ENCODE measurements around the gene TRMT1. TPM values are rescaled to one million over a fixed set of nuclear protein-coding genes. Genes with fewer than 3 reads are reported as not detected.
A peak's percentile ranks its signal among the peaks of the same experiment; 100 is the strongest.
"Not testable (repeated sequence)": the region's sequence is repeated elsewhere in the genome, so short reads cannot be mapped to it uniquely, and the experiment has no call there.

TRMT1 gene
- total RNA-seq = 10 to 100 TPM; 29.4 to 29.7 TPM

DNA sequence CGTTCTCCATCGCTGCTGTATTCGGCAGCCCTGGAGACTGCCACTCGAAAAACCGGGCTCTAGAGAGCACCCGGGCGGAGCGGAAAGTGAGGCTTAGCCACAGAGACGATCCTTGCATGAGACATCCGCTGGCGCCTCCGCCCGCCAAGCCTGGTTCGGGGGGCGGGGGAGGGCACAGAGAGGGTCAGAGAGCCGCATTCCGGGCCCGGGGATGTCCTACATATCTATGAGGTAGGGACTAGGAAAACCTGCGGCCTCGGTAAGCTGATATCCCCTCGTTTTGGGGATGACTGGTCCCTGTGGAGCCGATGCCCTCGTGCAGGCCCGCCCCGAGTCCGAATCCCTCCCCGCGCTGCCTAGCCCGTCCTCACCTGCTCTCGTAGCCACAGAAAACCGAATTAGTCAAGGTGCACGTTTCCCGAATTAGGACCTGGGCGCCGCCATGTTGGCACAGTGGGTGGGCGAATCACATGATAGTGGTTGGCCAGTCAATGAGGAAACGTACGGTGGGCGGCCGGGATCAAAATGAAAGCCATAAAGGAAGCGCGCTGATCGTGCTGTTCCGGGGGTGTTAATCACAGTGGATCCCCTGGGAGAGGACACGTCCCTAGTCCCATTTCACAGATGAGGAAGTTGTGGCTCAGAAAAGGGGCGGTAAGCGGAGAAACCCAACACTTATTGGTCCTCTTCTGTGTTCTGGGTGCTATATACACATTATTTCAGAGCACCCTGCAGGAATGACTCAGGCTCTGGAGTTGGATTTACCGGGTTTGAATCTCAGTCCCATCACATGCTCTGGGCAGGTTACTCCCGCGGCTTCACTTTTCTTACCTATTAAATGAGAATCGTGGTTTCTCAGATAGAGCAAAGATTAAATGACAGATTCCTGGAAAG, at the start of gene TRMT1:
TSS of gene TRMT1 (minus strand) at position 459 of the 894 bp plus-strand sequence. CDS start at position 118, 341 bp downstream.
- H3K4me3 Mint-ChIP-seq = peak within 1 kb of the TSS; percentile 96
- no peaks in the 10 kb centered on the region for H3K9me3 Mint-ChIP-seq
- peak within 1 kb of the TSS; percentile 94 for H3K27ac Mint-ChIP-seq
- H3K27me3 Mint-ChIP-seq = no peaks in the 10 kb centered on the region
- H3K4me1 Mint-ChIP-seq = peaks cover 39% of the 10 kb centered on the region
- POLR2A ChIA-PET = interaction anchor here (0.6 to 6.6 kb wide), 10 partner anchors 11 to 183 kb away, joined by 3 to 79 read pairs (median 15); partner anchors contain the start of gene FARSA
- CTCF ChIA-PET = interaction anchor here (0.8 to 2.4 kb wide), 6 partner anchors 12 to 146 kb away, joined by 3 to 12 read pairs (median 6); no protein-coding TSS in a partner anchor
- H3K36me3 Mint-ChIP-seq (ENCODE audit: low read depth) = peaks cover 6% of the 10 kb centered on the region
- peak; percentile 93 for DNase-seq

DNA sequence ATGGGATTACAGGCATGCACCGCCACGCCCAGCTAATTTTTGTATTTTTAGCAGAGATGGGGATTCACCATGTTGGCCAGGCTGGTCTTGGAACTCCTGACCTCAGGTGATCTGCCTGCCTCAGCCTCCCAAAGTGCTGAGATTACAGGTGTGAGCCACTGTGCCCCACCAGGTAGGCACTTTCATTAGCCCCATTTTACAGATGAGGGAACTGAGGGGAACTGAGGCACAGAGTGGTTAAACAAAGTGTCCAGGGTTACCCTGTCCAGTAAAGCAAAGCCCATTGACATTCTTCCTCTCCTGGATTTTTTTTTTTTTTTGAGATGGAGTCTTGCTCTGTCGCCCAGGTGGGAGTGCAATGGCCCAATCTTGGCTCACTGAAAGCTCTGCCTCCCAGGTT, 49.6 kb upstream of the TRMT1 start:
- ChIA-PET CTCF (interaction anchor here (1.3 to 2.9 kb wide), 2 partner anchors 10 to 28 kb away, joined by 3 to 29 read pairs; no protein-coding TSS in a partner anchor), POLR2A (interaction anchor here (1.1 to 12.6 kb wide), 3 partner anchors 9 to 34 kb away, joined by 5 to 335 read pairs (median 260); partner anchors contain the start of genes IER2 and STX10)
- not testable (repeated sequence) for H3K4me3 Mint-ChIP-seq, DNase-seq, H3K27me3 Mint-ChIP-seq, H3K9me3 Mint-ChIP-seq
- H3K36me3 Mint-ChIP-seq (ENCODE audit: low read depth) = peaks cover 11% of the 10 kb centered on the region
- peak overlapping the region; percentile 99 for H3K27ac Mint-ChIP-seq
- peaks cover 85% of the 10 kb centered on the region for H3K4me1 Mint-ChIP-seq

DNA sequence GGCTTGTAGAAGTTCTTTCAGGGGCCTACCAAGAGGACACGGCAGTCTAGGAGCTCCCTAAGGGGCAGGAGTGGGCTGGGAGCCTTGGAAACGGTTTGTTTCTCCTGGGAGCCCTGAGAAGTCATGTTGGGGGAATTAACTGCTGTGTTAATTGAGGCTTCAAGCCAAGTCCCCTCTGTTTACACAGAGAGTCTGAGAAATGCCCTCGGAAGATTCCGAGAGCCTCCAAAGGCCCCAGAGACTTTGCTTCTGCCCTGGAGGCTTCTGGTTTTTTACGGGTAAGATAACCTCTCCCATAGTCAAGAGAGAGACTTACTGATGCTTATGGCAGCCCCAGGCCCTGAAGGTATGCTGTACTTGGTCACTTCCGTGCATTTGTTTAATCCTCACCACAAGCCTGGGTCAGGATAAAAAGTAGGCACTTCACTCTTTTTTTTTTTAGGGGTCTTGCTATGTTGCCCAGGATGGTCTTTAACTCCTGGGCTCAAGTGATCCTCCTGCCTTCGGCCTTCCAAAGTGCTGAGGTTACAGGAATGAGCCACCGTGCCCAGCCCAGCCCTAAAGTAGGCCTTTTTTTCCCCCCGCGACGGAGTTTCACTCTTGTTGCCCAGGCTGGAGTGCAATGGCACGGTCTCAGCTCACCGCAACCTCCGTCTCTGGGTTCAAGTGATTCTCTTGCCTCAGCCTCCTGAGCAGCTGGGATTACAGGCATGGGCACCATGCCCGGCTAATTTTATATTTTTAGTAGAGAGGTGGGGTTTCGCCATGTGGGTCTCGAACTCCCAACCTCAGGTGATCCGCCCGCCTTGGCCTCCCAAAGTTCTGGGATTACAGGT, 48.8 kb upstream of the TRMT1 start:
- Mint-ChIP-seq H3K9me3 (no peaks in the 10 kb centered on the region), H3K4me3 (peak overlapping the region; percentile 89), H3K27ac (peak overlapping the region; percentile 99), H3K4me1 (peaks cover 81% of the 10 kb centered on the region), H3K27me3 (no peaks in the 10 kb centered on the region), H3K36me3 (ENCODE audit: low read depth) (peaks cover 8% of the 10 kb centered on the region)
- CTCF ChIA-PET = interaction anchor here (1.3 to 2.0 kb wide), 2 partner anchors 13 to 29 kb away, joined by 3 to 7 read pairs; no protein-coding TSS in a partner anchor
- no peak for DNase-seq
- POLR2A ChIA-PET = interaction anchor here (1.1 to 12.6 kb wide), 8 partner anchors 8 to 376 kb away, joined by 5 to 335 read pairs (median 14); partner anchors contain the start of genes IER2, NACC1, STX10 and TRMT1

DNA sequence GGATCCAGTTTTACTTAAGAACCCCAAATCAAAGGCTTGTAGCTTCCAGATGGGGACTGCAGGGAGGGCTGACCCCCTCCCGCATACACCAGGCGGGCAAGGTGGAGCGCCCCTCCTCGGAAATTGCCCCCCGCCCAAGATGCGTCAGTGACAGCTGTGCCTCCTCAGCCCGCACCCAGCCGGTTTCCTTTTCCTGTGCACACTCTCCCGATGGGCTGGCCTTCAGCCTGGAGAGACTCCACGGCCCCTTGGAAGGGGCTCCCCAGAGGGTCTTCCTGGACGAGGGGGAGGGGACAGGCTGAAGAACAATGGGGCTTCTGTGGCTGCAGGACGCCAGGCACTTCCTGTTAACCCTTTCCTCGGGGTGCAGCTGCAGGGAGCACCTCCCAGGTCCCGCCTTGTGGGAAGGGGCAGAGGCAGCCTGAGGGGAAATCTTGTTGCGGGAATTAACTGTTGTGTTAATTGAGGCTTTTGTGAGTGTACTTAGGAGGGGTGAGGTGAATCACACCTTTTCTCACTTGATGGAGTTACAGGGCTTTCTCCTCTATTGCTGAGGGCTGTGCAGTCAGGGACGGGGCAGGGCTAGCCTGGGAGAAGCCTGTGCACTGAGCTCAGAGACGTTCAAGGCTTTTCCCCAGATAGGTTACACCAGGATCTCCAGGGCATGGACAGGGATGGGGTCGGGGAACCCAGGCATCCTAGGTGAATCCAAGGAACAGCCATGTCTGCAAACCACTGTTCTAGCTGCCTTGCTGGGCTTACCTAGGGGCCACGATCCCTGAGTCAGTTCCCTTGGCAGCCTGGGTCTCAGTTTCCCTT, 48.0 kb upstream of the TRMT1 start:
- peak overlapping the region; percentile 99 for H3K27ac Mint-ChIP-seq
- H3K36me3 Mint-ChIP-seq (ENCODE audit: low read depth) = peaks cover 12% of the 10 kb centered on the region
- H3K27me3 Mint-ChIP-seq = no peaks in the 10 kb centered on the region
- CTCF ChIA-PET = interaction anchor here (1.3 to 2.1 kb wide), 3 partner anchors 9 to 30 kb away, joined by 3 to 12 read pairs (median 7); no protein-coding TSS in a partner anchor
- peak; percentile 51 for DNase-seq
- peak overlapping the region; percentile 89 for H3K4me3 Mint-ChIP-seq
- POLR2A ChIA-PET = interaction anchor here (1.8 to 12.6 kb wide), 9 partner anchors 8 to 375 kb away, joined by 4 to 335 read pairs (median 14); partner anchors contain the start of genes IER2, NACC1, STX10 and TRMT1
- no peaks in the 10 kb centered on the region for H3K9me3 Mint-ChIP-seq
- peaks cover 79% of the 10 kb centered on the region for H3K4me1 Mint-ChIP-seq

DNA sequence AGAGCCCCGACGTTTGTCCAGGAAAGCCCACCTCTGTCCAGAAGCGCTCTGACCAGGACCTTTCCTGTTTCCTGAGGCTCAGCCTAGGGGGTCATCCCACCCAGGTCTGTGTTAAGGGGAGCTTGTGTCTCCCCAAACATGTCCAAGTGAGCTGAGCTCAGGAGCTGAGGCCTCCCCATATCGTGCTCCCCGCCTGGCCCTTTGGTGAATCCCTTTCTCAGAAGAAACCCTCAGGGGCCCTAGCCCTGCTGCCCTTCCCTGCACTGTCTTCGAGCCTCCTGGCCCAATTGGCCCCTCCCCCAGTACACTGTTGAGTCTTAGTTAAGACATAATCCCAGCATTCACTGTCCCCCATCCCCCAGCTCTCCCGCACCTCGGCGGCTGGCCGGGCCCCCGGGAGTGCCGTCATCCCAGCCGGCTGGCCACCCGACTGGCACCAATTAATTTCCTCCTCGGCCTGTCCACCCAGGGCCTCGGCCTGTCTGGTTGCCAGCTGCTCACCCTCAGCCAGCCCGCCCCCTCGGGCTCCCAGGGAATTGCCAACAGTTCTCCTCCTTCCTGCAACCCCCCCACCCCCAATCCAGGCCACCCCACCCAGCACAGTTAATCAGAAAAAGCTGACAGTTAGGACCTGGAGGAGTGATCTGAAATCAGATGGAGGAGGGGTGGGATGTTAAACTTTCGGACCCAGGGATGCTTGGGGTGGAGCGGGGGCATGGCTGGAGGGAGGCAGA, 47.2 kb upstream of the TRMT1 start:
- ChIA-PET CTCF (interaction anchor here (0.9 to 2.1 kb wide), 4 partner anchors 8 to 198 kb away, joined by 3 to 12 read pairs (median 5); no protein-coding TSS in a partner anchor), POLR2A (interaction anchor here (1.1 to 12.6 kb wide), 12 partner anchors 7 to 683 kb away, joined by 4 to 335 read pairs (median 10); partner anchors contain the start of genes IER2, NACC1, STX10 and TRMT1)
- peaks cover 12% of the 10 kb centered on the region for H3K36me3 Mint-ChIP-seq (ENCODE audit: low read depth)
- H3K27ac Mint-ChIP-seq = peak overlapping the region; percentile 99
- H3K4me1 Mint-ChIP-seq = peaks cover 78% of the 10 kb centered on the region
- peak; percentile 63 for DNase-seq
- H3K27me3 Mint-ChIP-seq = no peaks in the 10 kb centered on the region
- peak overlapping the region; percentile 89 for H3K4me3 Mint-ChIP-seq
- no peaks in the 10 kb centered on the region for H3K9me3 Mint-ChIP-seq

DNA sequence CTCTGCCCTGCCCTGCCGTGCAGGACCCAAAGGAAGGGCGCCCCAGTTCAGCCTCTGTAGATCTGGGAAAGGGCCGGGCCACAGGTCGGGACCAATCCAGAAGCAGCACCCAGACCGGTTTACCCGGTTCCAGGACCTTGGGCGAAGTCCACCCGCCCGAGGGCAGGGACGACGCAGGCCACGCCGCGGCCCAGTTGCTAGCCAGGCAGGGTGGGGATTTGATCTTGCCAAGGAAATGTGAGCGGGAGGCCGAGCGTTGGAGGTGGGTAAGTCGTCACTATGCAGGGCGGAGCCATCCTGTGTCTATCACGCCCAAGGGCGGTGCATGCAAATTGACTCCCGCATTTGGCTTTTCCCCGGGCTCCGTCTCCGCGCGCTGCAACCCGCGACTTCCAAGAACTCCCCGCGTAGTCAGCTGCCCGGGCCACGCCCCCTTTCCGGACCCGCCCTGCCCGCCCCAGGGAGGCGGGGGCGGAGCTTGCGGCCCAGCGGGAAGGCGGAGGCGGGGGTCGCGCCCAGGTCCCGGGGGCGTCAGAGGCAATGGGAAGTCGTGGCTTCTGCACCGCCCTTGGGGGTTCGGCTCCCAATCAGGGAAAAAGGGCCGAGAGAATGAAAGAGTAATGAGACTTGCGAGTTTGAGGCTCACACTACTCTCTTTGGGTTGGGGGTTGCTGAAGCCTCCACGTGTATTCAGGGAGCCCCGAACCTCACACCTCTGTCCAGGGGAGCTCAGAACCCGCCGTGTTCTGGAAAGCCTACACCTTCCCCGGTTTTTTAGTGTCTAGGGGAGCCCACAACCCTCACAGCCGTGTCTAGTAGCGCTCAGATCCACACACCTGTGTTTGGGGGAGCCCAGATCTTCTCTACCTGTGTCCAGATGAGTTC, 46.4 kb upstream of the TRMT1 start:
- CTCF ChIA-PET = interaction anchor here (0.9 to 2.1 kb wide), 4 partner anchors 8 to 198 kb away, joined by 3 to 12 read pairs (median 5); no protein-coding TSS in a partner anchor
- peak overlapping the region; percentile 99 for H3K27ac Mint-ChIP-seq
- POLR2A ChIA-PET = interaction anchor here (0.6 to 12.6 kb wide), 15 partner anchors 6 to 683 kb away, joined by 3 to 335 read pairs (median 9); partner anchors contain the start of genes IER2, NACC1, STX10 and TRMT1
- no peaks in the 10 kb centered on the region for H3K27me3 Mint-ChIP-seq
- DNase-seq = peak; percentile 94
- peak overlapping the region; percentile 89 for H3K4me3 Mint-ChIP-seq
- H3K4me1 Mint-ChIP-seq = peaks cover 77% of the 10 kb centered on the region
- peaks cover 19% of the 10 kb centered on the region for H3K36me3 Mint-ChIP-seq (ENCODE audit: low read depth)
- no peaks in the 10 kb centered on the region for H3K9me3 Mint-ChIP-seq

DNA sequence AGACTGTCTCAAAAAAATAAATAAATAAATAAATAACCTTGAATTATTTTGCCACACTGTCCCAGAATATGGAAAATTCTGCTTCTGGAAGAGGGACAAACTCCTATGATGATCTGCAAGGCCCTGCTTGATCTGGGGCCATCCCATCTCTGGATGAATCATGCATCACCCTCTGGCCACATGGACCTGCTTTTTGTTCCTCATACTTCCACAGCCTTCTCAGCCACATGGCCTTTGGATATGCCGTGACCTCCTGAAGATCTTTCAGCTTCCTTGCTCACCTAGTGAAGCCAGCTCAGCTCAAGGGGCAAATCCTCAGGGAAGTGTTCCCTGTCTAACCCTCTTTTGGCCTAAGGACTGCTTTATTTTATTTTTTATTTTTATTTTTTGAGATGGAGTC, 44.0 kb upstream of the TRMT1 start:
- H3K36me3 Mint-ChIP-seq (ENCODE audit: low read depth) = peaks cover 20% of the 10 kb centered on the region
- DNase-seq = no peak
- H3K9me3 Mint-ChIP-seq = no peaks in the 10 kb centered on the region
- ChIA-PET CTCF (interaction anchor here (0.9 to 1.1 kb wide), 2 partner anchors 22 to 35 kb away, joined by 3 to 4 read pairs; no protein-coding TSS in a partner anchor), POLR2A (interaction anchor here (1.0 to 12.6 kb wide), 2 partner anchors 9 to 43 kb away, joined by 4 to 335 read pairs; partner anchors contain the start of genes IER2, NACC1 and STX10)
- peak overlapping the region; percentile 41 for H3K4me3 Mint-ChIP-seq
- peaks cover 76% of the 10 kb centered on the region for H3K4me1 Mint-ChIP-seq
- no peaks in the 10 kb centered on the region for H3K27me3 Mint-ChIP-seq
- peak overlapping the region; percentile 54 for H3K27ac Mint-ChIP-seq

DNA sequence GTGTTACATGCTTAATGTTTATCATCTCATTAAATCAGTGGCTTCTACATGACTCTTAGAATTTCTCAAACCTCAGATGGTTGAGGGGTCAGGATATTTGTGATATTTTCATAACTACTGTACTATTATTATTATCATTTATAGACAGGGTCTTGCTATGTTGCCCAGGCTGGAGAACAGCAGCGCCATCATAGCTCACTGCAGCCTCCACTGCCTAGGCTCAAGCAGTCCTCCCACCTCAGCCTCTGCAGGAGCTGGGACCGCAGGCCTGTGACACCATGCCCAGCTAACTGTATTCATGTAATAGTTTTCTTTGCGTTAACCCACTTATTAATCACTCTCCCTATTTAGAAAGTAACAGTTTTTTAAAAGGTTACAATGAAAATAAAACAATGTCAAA, 43.2 kb upstream of the TRMT1 start:
- Mint-ChIP-seq H3K9me3 (no peaks in the 10 kb centered on the region), H3K27ac (peak overlapping the region; percentile 56), H3K27me3 (no peaks in the 10 kb centered on the region), H3K4me3 (peak overlapping the region; percentile 18), H3K36me3 (ENCODE audit: low read depth) (peaks cover 27% of the 10 kb centered on the region), H3K4me1 (peaks cover 68% of the 10 kb centered on the region)
- ChIA-PET CTCF (no interaction called here), POLR2A (interaction anchor here (1.7 to 12.6 kb wide), 3 partner anchors 7 to 42 kb away, joined by 4 to 335 read pairs (median 260); partner anchors contain the start of genes IER2, NACC1 and STX10)
- no peak for DNase-seq

DNA sequence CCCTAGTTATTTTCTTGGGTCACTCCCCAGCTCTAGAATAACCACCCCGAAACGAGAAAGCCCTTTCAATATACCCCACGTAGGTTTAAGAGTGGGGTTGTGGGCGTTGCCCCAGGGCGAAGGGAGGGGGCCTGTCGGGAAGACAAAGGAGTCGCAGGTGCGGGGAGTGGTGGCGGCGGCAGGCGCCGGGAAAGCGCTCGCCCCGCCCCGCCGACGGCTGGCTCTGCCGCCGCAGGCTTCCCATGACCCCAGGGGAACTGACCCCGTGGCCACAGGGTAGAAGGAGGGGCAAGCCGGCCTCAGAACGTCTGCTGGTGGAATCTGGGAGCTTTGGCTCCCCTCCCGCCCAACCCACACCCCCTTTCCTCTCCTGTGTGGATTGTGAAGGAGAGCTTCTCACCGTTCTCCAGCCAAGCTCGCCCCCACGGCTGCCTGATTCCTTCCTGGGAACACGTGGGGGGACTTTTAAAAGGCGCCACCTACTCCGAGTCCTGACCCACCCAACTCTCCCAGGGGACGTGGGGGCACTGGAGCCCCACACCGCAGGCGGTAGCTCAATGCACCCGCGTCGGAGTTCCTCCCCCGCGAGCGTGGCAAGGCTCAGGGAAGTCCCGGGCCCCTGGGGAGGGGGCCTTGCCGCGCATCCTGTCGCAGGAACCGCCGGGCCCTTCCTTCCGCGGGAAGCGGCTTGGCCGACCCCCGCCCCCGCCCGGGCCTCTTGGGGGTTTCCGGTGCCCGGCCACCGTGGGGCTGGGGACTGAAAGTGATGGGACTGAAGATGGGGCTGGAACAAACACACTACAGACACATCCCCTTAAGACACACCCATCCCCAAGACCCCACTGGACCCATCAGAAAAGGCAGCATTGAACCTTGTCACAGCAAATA, 39.2 kb upstream of the TRMT1 start:
- no peaks in the 10 kb centered on the region for H3K9me3 Mint-ChIP-seq
- DNase-seq = peak; percentile 84
- H3K27me3 Mint-ChIP-seq = no peaks in the 10 kb centered on the region
- H3K36me3 Mint-ChIP-seq (ENCODE audit: low read depth) = peaks cover 45% of the 10 kb centered on the region
- H3K4me1 Mint-ChIP-seq = peaks cover 47% of the 10 kb centered on the region
- POLR2A ChIA-PET = interaction anchor here (0.7 to 6.6 kb wide), 25 partner anchors 11 to 1262 kb away, joined by 3 to 260 read pairs (median 7); partner anchors contain the start of genes JUNB and NACC1
- CTCF ChIA-PET = interaction anchor here (0.7 to 4.7 kb wide), 10 partner anchors 8 to 122 kb away, joined by 3 to 36 read pairs (median 6); no protein-coding TSS in a partner anchor
- H3K27ac Mint-ChIP-seq = peak overlapping the region; percentile 99
- H3K4me3 Mint-ChIP-seq = peak overlapping the region; percentile 95
